Suprapubic skin (tissue), 4 donors: Measurements from ENCODE around the gene MYH15. TPM values are rescaled to one million over a fixed set of nuclear protein-coding genes. Genes with fewer than 3 reads are reported as not detected.
"Not testable (repeated sequence)": the region's sequence is repeated elsewhere in the genome, so short reads cannot be mapped to it uniquely, and the experiment has no call there.

Experiments used
- DNase-seq, 2 donors: peaks; one replicate each; pipeline ENCODE4 v3.0.0-alpha.2; 2019; ENCODE audit warnings: low spot score in 2 of 2
- H3K27ac ChIP-seq: fragments of 200-600 bp; sonication (generic); one replicate; pipeline ENCODE4 v1.5.1; 2019
- H3K27me3 ChIP-seq: fragments of 200-600 bp; sonication (generic); one replicate; pipeline ENCODE4 v1.5.1; 2019
- H3K36me3 ChIP-seq: fragments of 200-600 bp; sonication (generic); one replicate; pipeline ENCODE4 v1.5.1; 2019
- H3K4me1 ChIP-seq: fragments of 200-600 bp; sonication (generic); one replicate; pipeline ENCODE4 v1.5.1; 2019
- H3K4me3 ChIP-seq: fragments of 200-600 bp; sonication (generic); one replicate; pipeline ENCODE4 v1.5.1; 2019; ENCODE audit warnings: mild to moderate bottlenecking
- H3K9me3 ChIP-seq: fragments of 200-600 bp; sonication (generic); one replicate; pipeline ENCODE4 v1.5.1; 2019
- EP300 ChIP-seq: sonication (generic); formaldehyde crosslinking; IDR thresholded peaks from one replicate; pipeline ENCODE4 v1.6.1; 2017; ENCODE audit warnings: antibody characterized with exemption
- POLR2A ChIP-seq, 2 donors: fragments of 450-650 bp; IDR thresholded peaks; one replicate each; pipeline ENCODE4 v1.6.1; 2017; ENCODE audit warnings: antibody characterized with exemption in 2 of 2, mild to moderate bottlenecking in 2 of 2, moderate library complexity in 2 of 2
- POLR2AphosphoS5 ChIP-seq, 3 donors: sonication (generic); formaldehyde crosslinking; IDR thresholded peaks; one replicate each; pipeline ENCODE4 v1.6.1; 2017; ENCODE audit warnings: antibody characterized with exemption in 3 of 3
- WGBS: methylation state at CpG from one replicate; pipeline ENCODE4 v1.1.5; 2018; 5-methylcytosine and 5-hydroxymethylcytosine counted together
- total RNA-seq, 4 donors: library from RNA; depleted of rRNA; stranded (reverse); fragments of >200 nt; gene quantifications; one replicate each; pipeline ENCODE4 v1.1.0, GENCODE V29; 2016
- TF ChIP-seq, protein P1 (sequence below), 2 donors: fragments of 200-600 bp in 1 of 2; fragments of 450-650 bp in 1 of 2; sonication (generic) in 1 of 2; IDR thresholded peaks; one replicate each; pipeline ENCODE4 v1.5.1; 2016 to 2019; ENCODE audit warnings: antibody characterized with exemption in 2 of 2, mild to moderate bottlenecking in 1 of 2, moderate library complexity in 1 of 2

MYH15 gene
- total RNA-seq, 4 donors from 2014 or later = 0.17 to 0.31 (median 0.30) TPM; not detected in 1

DNA sequence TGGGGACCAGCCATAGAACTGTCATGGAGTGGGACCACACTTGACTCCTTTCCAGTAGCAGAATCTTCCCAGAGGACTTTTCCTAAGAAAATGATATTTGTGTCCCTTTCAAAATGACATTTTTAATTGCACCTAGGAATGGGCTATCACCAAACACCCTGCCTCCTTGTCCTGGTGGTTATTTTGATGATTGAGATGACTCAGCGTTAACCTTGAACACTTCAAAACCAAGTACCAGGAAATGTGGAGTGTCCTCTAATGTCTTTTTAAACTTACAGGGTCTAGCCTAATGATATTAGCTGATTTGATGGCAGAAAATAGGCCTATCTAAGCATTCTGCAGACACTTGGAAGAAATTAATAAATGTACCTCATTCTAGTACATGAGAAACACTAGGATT, 123.3 kb downstream of the MYH15 start:
- TF ChIP-seq POLR2AphosphoS5 (IDR thresholded peaks at IDR 0.05) = no peak
- no peak for TF ChIP-seq POLR2A (IDR thresholded peaks at IDR 0.05)
- TF ChIP-seq, protein P1, sequence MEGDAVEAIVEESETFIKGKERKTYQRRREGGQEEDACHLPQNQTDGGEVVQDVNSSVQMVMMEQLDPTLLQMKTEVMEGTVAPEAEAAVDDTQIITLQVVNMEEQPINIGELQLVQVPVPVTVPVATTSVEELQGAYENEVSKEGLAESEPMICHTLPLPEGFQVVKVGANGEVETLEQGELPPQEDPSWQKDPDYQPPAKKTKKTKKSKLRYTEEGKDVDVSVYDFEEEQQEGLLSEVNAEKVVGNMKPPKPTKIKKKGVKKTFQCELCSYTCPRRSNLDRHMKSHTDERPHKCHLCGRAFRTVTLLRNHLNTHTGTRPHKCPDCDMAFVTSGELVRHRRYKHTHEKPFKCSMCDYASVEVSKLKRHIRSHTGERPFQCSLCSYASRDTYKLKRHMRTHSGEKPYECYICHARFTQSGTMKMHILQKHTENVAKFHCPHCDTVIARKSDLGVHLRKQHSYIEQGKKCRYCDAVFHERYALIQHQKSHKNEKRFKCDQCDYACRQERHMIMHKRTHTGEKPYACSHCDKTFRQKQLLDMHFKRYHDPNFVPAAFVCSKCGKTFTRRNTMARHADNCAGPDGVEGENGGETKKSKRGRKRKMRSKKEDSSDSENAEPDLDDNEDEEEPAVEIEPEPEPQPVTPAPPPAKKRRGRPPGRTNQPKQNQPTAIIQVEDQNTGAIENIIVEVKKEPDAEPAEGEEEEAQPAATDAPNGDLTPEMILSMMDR (IDR thresholded peaks at IDR 0.05) = no peak
- TF ChIP-seq EP300 = no peak
- 100% methylated on average over 1 of the region's 1 CpG for WGBS
- DNase-seq = no peak

DNA sequence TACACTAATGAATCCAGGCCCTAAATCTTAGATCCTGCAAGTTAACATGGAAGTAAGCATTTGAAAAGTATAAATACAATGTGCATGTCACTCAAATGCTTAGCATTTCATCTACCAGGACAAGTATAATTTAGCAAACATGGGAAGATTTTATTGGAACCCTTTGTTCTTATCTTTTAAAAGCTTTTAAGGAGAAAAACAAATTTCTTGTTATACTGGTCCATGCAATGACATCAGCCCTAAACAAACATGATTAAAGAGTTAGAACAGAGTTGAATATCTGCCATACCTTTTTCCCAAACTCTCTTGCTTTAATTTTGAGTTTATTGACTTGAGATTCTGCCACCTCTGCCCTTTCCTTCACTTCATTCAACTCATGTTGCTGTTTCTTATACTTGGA, 127.1 kb downstream of the MYH15 start:
- no peaks in the 10 kb centered on the region for H3K4me1 ChIP-seq
- H3K27ac ChIP-seq = no peak overlapping the region
- H3K9me3 ChIP-seq = no peaks in the 10 kb centered on the region
- H3K4me3 ChIP-seq = no peak overlapping the region
- DNase-seq = no peak
- no peaks in the 10 kb centered on the region for H3K36me3 ChIP-seq
- no peaks in the 10 kb centered on the region for H3K27me3 ChIP-seq
- TF ChIP-seq POLR2AphosphoS5 (IDR thresholded peaks at IDR 0.05) (no peak), EP300 (no peak), POLR2A (IDR thresholded peaks at IDR 0.05) (no peak)
- TF ChIP-seq, protein P1 (IDR thresholded peaks at IDR 0.05) = no peak

More for the DNA sequence above, 123.3 kb downstream of the MYH15 start:
- Histone ChIP-seq H3K36me3 (no peaks in the 10 kb centered on the region), H3K4me3 (no peak overlapping the region), H3K4me1 (peaks cover 6% of the 10 kb centered on the region), H3K27ac (no peak overlapping the region), H3K9me3 (no peaks in the 10 kb centered on the region), H3K27me3 (no peaks in the 10 kb centered on the region)

DNA sequence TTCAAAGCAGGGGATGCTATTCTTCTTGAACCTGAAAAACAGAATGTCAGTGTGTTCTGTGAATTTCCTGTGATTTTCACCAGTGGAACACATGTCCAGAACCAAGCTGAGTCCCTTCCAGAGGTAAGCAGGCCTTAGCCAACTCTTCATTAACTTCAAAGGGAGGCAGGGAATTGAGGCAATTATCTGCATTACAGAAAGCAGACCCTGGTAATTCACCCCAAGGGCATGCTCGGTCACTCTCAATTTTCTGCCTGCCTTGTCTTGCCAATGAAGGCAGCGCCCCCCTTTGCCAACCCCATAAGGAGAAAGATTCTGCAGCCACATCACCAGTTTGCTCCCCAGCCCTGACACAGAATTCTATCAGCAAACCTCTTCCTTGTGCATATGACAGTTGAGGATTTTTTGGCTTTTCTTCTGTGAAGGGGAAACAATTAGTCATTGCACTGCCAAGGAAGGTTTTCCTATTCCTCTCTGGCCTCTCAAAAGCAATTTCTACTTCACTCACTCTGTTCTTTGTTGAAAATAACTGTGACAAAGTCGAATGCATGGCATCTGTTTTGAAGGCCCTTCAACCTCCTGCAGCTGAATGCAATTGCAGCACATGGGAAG, 128.8 kb downstream of the MYH15 start:
- H3K36me3 ChIP-seq = no peaks in the 10 kb centered on the region
- H3K4me3 ChIP-seq = no peak overlapping the region
- TF ChIP-seq POLR2A (IDR thresholded peaks at IDR 0.05) (no peak), EP300 (no peak), POLR2AphosphoS5 (IDR thresholded peaks at IDR 0.05) (no peak)
- TF ChIP-seq, protein P1 (IDR thresholded peaks at IDR 0.05) = no peak
- no peaks in the 10 kb centered on the region for H3K27me3 ChIP-seq
- no peak overlapping the region for H3K27ac ChIP-seq
- H3K9me3 ChIP-seq = no peaks in the 10 kb centered on the region
- DNase-seq = no peak
- 50% methylated on average over 3 of the region's 3 CpGs for WGBS
- no peaks in the 10 kb centered on the region for H3K4me1 ChIP-seq

DNA sequence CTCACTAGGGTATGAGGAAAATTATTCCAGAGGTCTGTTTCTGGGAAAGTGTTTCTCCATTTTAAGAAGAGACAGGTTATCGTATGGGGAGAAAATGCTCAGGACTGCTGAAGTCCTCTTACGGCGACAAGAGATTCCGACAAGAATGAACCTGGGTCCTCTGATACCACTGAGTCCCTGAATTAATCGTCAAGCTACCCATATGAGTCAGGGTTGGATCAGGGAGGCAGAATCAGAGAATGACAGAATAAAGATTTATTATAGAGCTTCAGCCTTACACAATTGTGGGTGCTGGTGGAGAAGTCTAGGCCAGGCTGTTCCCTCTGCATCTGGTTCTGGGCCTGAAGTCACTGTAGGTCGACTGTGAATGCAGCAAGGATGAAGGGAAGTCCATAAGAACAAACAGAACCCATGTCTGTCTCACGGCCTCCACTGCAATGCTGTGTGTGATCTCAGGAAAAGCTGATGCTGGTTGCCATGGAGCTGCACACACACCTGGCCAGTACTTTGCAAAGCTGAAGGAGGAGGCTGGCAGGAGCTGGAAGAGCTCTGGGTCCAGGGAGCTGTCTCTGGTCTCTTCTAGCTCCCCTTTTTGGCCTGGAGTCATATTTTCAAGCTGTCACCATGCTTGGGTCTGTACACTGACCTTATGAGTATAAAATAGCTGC, 130.1 kb downstream of the MYH15 start:
- H3K4me1 ChIP-seq = no peaks in the 10 kb centered on the region
- H3K27me3 ChIP-seq = no peaks in the 10 kb centered on the region
- DNase-seq = no peak
- no peak overlapping the region for H3K27ac ChIP-seq
- TF ChIP-seq, protein P1 (IDR thresholded peaks at IDR 0.05) = no peak
- WGBS = 90% methylated on average over 7 of the region's 7 CpGs
- H3K9me3 ChIP-seq = no peaks in the 10 kb centered on the region
- H3K4me3 ChIP-seq = no peak overlapping the region
- H3K36me3 ChIP-seq = no peaks in the 10 kb centered on the region

DNA sequence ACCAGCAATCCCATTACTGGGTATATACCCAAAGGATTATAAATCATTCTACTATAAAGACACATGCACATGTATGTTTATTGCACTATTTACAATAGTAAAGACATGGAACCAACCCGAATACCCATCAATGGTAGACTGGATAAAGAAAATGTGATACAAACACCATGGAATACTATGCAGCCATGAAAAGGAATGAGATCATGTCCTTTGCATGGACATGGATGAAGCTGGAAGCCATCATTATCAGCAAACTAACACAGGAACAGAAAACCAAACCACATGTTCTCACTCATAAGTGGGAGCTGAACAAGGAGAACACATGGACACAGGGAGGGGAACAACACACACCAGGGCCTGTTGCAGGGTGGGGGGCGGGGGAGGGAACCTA, 131.4 kb downstream of the MYH15 start:
- H3K4me1 ChIP-seq, DNase-seq, H3K27me3 ChIP-seq, H3K4me3 ChIP-seq, H3K27ac ChIP-seq, H3K36me3 ChIP-seq, H3K9me3 ChIP-seq: not testable (repeated sequence)
- 84% methylated on average over 2 of the region's 2 CpGs for WGBS
